Neural progenitor cell (in vitro differentiated cells): ENCODE measurements around the gene ZNF547. TPM values are rescaled to one million over a fixed set of nuclear protein-coding genes. Genes with fewer than 3 reads are reported as not detected.

Experiments used
- DNase-seq: peaks from one replicate; pipeline ENCODE4 v3.0.0-alpha.2; 2016; ENCODE audit warnings: low spot score
- H2AFZ ChIP-seq: fragments of 200-600 bp; sonication (generic); replicated peaks from 2 replicates; pipeline ENCODE4 v1.6.1; 2016; ENCODE audit warnings: antibody characterized with exemption
- H3F3A ChIP-seq: fragments of 200-600 bp; sonication (generic); 2 replicates; pipeline ENCODE4 v1.6.1; 2016; ENCODE audit warnings: antibody characterized with exemption, low read depth
- H3K27ac ChIP-seq: fragments of 200-600 bp; sonication (generic); 2 replicates; pipeline ENCODE4 v1.5.1; 2016; ENCODE audit warnings: mild to moderate bottlenecking
- H3K27me3 ChIP-seq: fragments of 200-600 bp; sonication (generic); 2 replicates; pipeline ENCODE4 v1.6.1; 2016; ENCODE audit warnings: mild to moderate bottlenecking, moderate library complexity
- H3K36me3 ChIP-seq: fragments of 200-600 bp; sonication (generic); 2 replicates; pipeline ENCODE4 v1.5.1; 2016
- H3K4me1 ChIP-seq: fragments of 200-600 bp; sonication (generic); 2 replicates; pipeline ENCODE4 v1.6.1; 2016; ENCODE audit warnings: mixed run types
- H3K4me2 ChIP-seq: fragments of 200-600 bp; sonication (generic); 2 replicates; pipeline ENCODE4 v1.6.1; 2016
- H3K4me3 ChIP-seq: fragments of 200-600 bp; sonication (generic); 2 replicates; pipeline ENCODE4 v1.5.1; 2016
- H3K79me2 ChIP-seq: fragments of 200-600 bp; sonication (generic); 2 replicates; pipeline ENCODE4 v1.6.1; 2016; ENCODE audit warnings: low read depth
- H3K9ac ChIP-seq: fragments of 200-600 bp; sonication (generic); 2 replicates; pipeline ENCODE4 v1.6.1; 2016
- H3K9me3 ChIP-seq: fragments of 200-600 bp; sonication (generic); 2 replicates; pipeline ENCODE4 v1.5.1; 2016; ENCODE audit warnings: low read depth
- H4K20me1 ChIP-seq: fragments of 200-600 bp; sonication (generic); 2 replicates; pipeline ENCODE4 v1.6.1; 2016; ENCODE audit warnings: low read depth
- H3K27ac Mint-ChIP-seq: 3 replicates; pipeline ENCODE4 v1.8.0; 2021; ENCODE audit warnings: mixed read lengths
- H3K27me3 Mint-ChIP-seq: 2 replicates; pipeline ENCODE4 v1.8.0; 2022; ENCODE audit warnings: low read depth, mild to moderate bottlenecking, inconsistent platforms, moderate library complexity, mixed read lengths; ENCODE audit not compliant: insufficient read depth
- H3K36me3 Mint-ChIP-seq: 3 replicates; pipeline ENCODE4 v1.8.0; 2021; ENCODE audit warnings: mixed read lengths
- H3K4me1 Mint-ChIP-seq: 3 replicates; pipeline ENCODE4 v1.8.0; 2021; ENCODE audit warnings: mixed read lengths
- H3K4me3 Mint-ChIP-seq: 3 replicates; pipeline ENCODE4 v1.8.0; 2021; ENCODE audit warnings: mild to moderate bottlenecking, moderate library complexity, mixed read lengths
- H3K9me3 Mint-ChIP-seq: 3 replicates; pipeline ENCODE4 v1.8.0; 2020; ENCODE audit warnings: mixed read lengths
- CTCF ChIP-seq: fragments of 200-600 bp; sonication (generic); IDR thresholded peaks from 2 replicates; pipeline ENCODE4 v1.5.1; 2017; ENCODE audit warnings: antibody characterized with exemption, mild to moderate bottlenecking
- EZH2 ChIP-seq: fragments of 200-600 bp; sonication (generic); IDR thresholded peaks from 2 replicates; pipeline ENCODE4 v1.6.1; 2017; ENCODE audit warnings: antibody characterized with exemption, mild to moderate bottlenecking, moderate library complexity
- EZH2phosphoT487 ChIP-seq: fragments of 200-600 bp; sonication (generic); IDR thresholded peaks from 2 replicates; pipeline ENCODE4 v1.6.1; 2017; ENCODE audit warnings: antibody characterized with exemption
- total RNA-seq: library from RNA; depleted of rRNA; stranded (reverse); fragments of >200 nt; gene quantifications from 2 replicates; pipeline ENCODE4 v1.2.3, GENCODE V29; 2015; ENCODE audit warnings: low replicate concordance

The ZNF547 gene
- total RNA-seq, result 2.7 and 2.9 TPM in 2 replicates

GRCh38 chr19:57362997-57363687, at the start of gene ZNF547, which contains the start of gene TRAPPC2B:
Gene ZNF547, plus strand, starts transcription at chr19:57363551. Its CDS starts 5,005 bp downstream, at chr19:57368556.
Gene TRAPPC2B, plus strand, starts transcription at chr19:57363551. Its CDS starts 1,283 bp downstream, at chr19:57364834.
- no peak for TF ChIP-seq EZH2phosphoT487
- TF ChIP-seq EZH2, result no peak
- TF ChIP-seq CTCF, result no peak
- peak within 1 kb of the TSS; percentile 98 for H3K4me3 Mint-ChIP-seq
- peaks cover 9% of the 10 kb centered on the region for H3K4me1 Mint-ChIP-seq
- peaks cover 2% of the 10 kb centered on the region for H3K27me3 Mint-ChIP-seq
- Histone ChIP-seq H3K79me2 (peaks cover 17% of the 10 kb centered on the region), H3K4me1 (peaks cover 7% of the 10 kb centered on the region), H2AFZ (peak within 1 kb of the TSS; percentile 46), H3F3A (no peaks in the 10 kb centered on the region), H4K20me1 (no peaks in the 10 kb centered on the region), H3K36me3 (no peaks in the 10 kb centered on the region), H3K9me3 (no peaks in the 10 kb centered on the region), H3K4me3 (peak within 1 kb of the TSS; percentile 84), H3K4me2 (peak within 1 kb of the TSS; percentile 86), H3K27ac (peak within 1 kb of the TSS; percentile 30), H3K9ac (peak within 1 kb of the TSS; percentile 78), H3K27me3 (no peaks in the 10 kb centered on the region)
- H3K9me3 Mint-ChIP-seq, result no peaks in the 10 kb centered on the region
- peak within 1 kb of the TSS; percentile 98 for H3K27ac Mint-ChIP-seq
- H3K36me3 Mint-ChIP-seq, result peaks cover 21% of the 10 kb centered on the region
- DNase-seq, result peak; percentile 99

- no peaks in the 10 kb centered on the region for H3K4me1 Mint-ChIP-seq
- peaks cover 7% of the 10 kb centered on the region for H3K27me3 Mint-ChIP-seq
Observed at GRCh38 chr19:57314146-57314545, 49.2 kb upstream of the ZNF547 start.

GRCh38 chr19:57317503-57317902, 45.8 kb upstream of the ZNF547 start:
- peaks cover 52% of the 10 kb centered on the region for H3K27me3 ChIP-seq
- H3K9ac ChIP-seq, result no peak overlapping the region
- H3K9me3 ChIP-seq, result no peaks in the 10 kb centered on the region
- peaks cover 19% of the 10 kb centered on the region for H3K4me1 ChIP-seq
- TF ChIP-seq EZH2 (no peak), CTCF (no peak), EZH2phosphoT487 (no peak)
- H3K36me3 Mint-ChIP-seq, result no peaks in the 10 kb centered on the region
- peak overlapping the region; percentile 17 for H3K4me3 ChIP-seq
- no peak overlapping the region for H3K27ac ChIP-seq
- H3K9me3 Mint-ChIP-seq, result peaks cover 1% of the 10 kb centered on the region
- H3K4me1 Mint-ChIP-seq, result peaks cover 17% of the 10 kb centered on the region
- no peaks in the 10 kb centered on the region for H4K20me1 ChIP-seq
- H3K4me2 ChIP-seq, result peak overlapping the region; percentile 43
- H3K27ac Mint-ChIP-seq, result no peak overlapping the region
- peaks cover 20% of the 10 kb centered on the region for H3K79me2 ChIP-seq
- no peak overlapping the region for H3K4me3 Mint-ChIP-seq
- peak overlapping the region; percentile 43 for H2AFZ ChIP-seq
- H3K36me3 ChIP-seq, result no peaks in the 10 kb centered on the region
- H3K27me3 Mint-ChIP-seq, result peaks cover 7% of the 10 kb centered on the region
- peaks cover 18% of the 10 kb centered on the region for H3F3A ChIP-seq
- peak; percentile 30 for DNase-seq

More at GRCh38 chr19:57314146-57314545, 49.2 kb upstream of the ZNF547 start:
- Mint-ChIP-seq H3K9me3 (peaks cover 3% of the 10 kb centered on the region), H3K4me3 (peak overlapping the region; percentile 38), H3K27ac (no peak overlapping the region), H3K36me3 (no peaks in the 10 kb centered on the region)
- Histone ChIP-seq H3F3A (peaks cover 10% of the 10 kb centered on the region), H3K27ac (no peak overlapping the region), H3K4me2 (no peak overlapping the region), H3K79me2 (no peaks in the 10 kb centered on the region), H3K36me3 (no peaks in the 10 kb centered on the region), H4K20me1 (no peaks in the 10 kb centered on the region), H3K9me3 (no peaks in the 10 kb centered on the region), H3K9ac (no peak overlapping the region), H3K27me3 (peaks cover 53% of the 10 kb centered on the region), H2AFZ (no peak overlapping the region), H3K4me3 (no peak overlapping the region), H3K4me1 (peaks cover 7% of the 10 kb centered on the region)
- no peak for TF ChIP-seq CTCF
- TF ChIP-seq EZH2phosphoT487, result no peak
- no peak for TF ChIP-seq EZH2
- DNase-seq, result no peak
